Left ventricle myocardium superior (tissue), 1 donor: ENCODE results near the gene GSG1L. TPM values are rescaled to one million over a fixed set of nuclear protein-coding genes. Genes with fewer than 3 reads are reported as not detected.
A peak's percentile ranks its signal among the peaks of the same experiment; 100 is the strongest.

ENCODE experiments used
- ATAC-seq: fragments of 200-7000 bp; cut with Tn5 transposase; one replicate; pipeline ENCODE4 v1.9.1; 2020; ENCODE audit warnings: mild to moderate bottlenecking, moderate library complexity
- DNase-seq: peaks from one replicate; pipeline ENCODE4 v3.0.0-alpha.2; 2020
- intact Hi-C: fragments of 100-400 bp; cut with micrococcal nuclease; formaldehyde crosslinking; loops from one replicate; pipeline ENCODE4 v1.11.0; 2022
- total RNA-seq: library from RNA; stranded (reverse); fragmentation: NEBNext Ultra II Directional; extraction: Animal tissue kit (Norgen Biotek cat#: 25700); gene quantifications from one replicate; pipeline ENCODE4 v1.2.1, GENCODE V29; 2021
- donor health status: DM: no; HTN: yes; CAD: no; lungs with severe emphysema.

Gene GSG1L
- total RNA-seq, 1 donor from 2014 or later: 1.9 TPM

DNA sequence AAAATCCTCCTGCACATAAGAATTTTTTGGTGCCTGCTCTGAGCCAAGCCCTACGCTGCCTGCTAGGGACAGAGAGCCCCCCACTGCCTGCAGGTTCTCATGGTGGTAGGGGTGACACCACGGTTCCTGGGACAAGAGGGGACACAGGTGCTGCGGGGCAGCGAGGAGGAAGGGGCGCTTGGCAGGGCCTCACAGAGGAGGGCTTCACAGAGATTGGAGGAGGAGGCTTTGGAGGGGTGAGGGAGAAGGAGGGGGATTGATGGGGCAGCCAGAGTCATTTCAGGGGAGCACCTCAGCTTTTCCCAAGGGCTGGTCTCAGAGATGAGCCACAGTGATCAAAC is 29.8 kb upstream of the GSG1L start:
- DNase-seq (no peak), ATAC-seq (no peak)
- intact Hi-C loops: no loop called here

DNA sequence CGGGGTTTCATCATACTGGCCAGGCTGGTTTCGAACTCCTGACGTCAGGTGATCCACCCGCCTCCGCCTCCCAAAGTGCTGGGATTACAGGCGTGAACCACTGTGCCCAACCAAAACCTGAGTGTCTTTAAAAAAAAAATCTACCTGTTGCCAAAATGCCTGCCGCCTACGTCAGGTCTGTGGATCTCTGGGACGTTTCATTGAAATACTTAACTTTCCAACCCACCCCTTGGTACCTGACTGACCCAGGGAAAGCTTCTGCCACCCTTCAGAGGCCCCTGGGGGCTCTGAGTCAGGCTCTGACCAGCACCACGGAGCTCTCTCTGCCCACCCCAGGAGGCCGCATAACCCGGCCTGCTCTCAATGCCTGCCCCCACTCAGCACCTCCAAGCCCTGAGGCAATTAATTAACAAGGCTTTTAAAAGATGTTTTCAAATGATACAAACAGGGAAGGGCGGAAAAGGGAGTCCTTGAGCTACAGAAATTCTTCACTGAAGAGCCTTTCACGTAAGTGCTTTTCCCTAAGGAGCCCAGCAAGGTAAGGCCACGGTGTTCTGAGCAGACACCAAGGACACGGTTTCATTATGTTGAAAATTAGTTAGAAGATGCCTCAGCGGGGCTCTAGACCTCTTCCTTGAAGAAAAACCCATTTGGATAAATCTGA is 29.3 kb upstream of the GSG1L start:
- intact Hi-C loops: no loop called here
- DNase-seq (no peak), ATAC-seq (no peak)

- DNase-seq (no peak), ATAC-seq (no peak)
- intact Hi-C loops: no loop called here
These were observed 28.1 kb upstream of the GSG1L start for GRCh38 chr16:28091656-28092055.

GRCh38 chr16:28090646-28091377 is 27.3 kb upstream of the GSG1L start:
- intact Hi-C loops: no loop called here
- no peak for ATAC-seq
- DNase-seq: no peak

- DNase-seq: no peak
- ATAC-seq: no peak
- intact Hi-C loops: no loop called here
These were observed 26.5 kb upstream of the GSG1L start for GRCh38 chr16:28089992-28090365.

- ATAC-seq: no peak
- intact Hi-C loops: no loop called here
These were observed 25.9 kb upstream of the GSG1L start for GRCh38 chr16:28089205-28089991.

GRCh38 chr16:28087675-28088300 is 24.3 kb upstream of the GSG1L start:
- DNase-seq (no peak), ATAC-seq (no peak)
- intact Hi-C loops: no loop called here

More at GRCh38 chr16:28089205-28089991, 25.9 kb upstream of the GSG1L start:
- no peak for DNase-seq

DNA sequence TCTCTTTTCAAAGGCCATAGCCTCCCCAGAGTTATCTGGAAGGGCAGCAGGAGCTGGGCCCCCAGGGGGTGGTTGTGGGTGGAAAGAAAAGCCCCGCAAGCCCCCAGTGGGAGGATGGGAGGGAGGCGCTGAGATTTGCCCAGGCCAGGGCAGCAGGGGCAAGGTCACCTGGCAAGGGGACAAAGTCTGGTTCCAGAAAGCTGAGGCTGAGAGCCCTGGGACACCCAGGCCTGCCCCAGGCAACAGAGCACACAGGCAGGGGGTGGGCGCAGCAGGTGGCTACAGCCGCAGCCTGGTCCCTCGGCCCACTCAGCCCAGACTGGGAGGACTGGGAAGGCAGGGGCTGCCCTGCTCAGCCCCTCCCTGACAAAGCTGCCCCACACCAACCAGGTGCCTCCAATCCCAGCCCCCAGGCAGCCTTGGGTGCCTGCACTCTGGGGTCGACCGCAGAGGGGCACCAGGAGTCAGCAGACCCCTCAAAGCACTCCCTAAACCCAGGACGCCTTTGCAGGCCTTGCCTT is 23.7 kb upstream of the GSG1L start:
- ATAC-seq (no peak), DNase-seq (peak; percentile 6)
- intact Hi-C loops: no loop called here

DNA sequence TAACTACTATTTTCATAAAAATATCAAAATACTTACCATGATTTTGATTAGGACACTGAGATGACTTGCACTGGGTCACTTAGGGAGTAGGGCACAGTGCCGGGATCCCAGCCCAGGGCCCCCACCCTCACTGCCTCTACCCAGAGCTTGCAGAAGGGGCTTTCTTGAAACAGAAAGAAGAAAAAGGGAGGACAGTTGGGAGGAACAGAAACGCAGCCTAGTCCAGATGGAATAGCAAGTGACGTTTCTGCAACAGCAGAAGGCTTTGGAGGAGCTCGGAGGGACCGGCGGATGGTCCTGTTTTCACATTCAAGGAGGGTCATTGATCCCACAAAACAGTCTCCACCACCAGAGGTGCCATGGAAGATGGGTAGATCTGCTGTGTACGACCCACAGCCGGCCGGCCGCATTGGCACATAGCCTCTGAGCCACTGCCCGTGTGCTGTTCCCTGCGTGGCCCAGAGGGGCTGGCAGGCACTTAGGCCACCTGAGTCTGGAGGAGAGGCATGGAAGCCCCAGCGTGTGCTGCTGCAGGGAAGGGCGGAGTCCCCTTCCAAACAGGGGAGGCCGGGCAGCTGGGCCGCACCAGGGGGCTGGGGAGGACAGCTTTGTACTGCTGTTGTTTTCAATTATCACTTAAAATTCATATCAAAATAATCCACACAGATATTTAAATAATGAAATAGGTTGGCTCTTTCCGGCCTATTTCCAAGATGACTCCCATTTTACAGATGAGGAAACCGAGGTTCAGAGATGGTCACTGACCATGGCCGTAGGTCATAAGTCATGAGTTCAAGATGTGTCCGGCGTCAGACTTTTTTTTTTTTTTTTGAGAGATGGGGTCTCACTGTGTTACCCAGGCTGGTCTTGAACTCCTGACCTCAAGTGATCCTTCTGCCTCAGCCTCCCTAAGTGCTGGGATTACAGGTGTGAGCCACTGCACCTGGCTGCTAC is 22.9 kb upstream of the GSG1L start:
- DNase-seq (no peak), ATAC-seq (no peak)
- intact Hi-C loops: no loop called here

- ATAC-seq: no peak
- no peak for DNase-seq
- intact Hi-C loops: no loop called here
These were observed 22.1 kb upstream of the GSG1L start for GRCh38 chr16:28085389-28086171.

DNA sequence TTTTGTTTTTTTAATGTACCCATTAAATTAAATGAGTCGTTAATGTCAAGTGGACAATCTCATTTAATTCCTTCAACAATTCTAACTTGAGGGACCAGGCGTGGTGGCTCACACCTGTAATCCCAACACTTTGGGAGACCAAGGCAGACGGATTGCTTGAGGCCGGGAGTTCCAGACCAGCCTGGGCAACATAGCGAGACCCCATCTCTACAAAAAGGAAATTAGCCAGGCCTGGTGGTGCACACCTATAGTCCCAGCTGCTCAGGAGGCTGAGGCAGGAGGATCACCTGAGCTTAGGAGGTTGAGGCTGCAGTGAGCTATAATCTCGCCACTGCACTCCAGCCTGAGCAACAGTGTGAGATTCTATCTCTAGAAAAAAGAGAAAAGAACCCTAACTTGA is 20.7 kb upstream of the GSG1L start:
- DNase-seq (no peak), ATAC-seq (no peak)
- intact Hi-C loops: no loop called here

DNA sequence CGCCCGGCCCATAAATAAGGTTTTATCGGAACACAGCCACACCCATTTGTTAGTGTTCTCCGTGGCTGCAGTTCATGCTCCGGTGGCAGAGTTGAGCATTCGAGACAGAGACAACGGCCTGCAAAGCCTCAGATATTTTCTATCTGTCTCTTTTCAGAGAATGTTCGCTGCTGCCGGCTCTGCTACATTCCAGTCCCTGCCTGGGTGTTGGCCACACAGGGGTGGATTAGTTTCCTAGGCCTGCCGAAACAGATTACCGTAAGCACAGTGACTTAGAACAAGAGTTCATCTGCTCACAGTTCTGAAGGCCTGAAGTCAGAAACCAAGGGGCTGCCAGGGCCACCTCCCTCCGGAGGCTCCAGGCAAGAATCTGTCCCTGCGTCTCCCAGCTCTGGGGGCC is 19.1 kb upstream of the GSG1L start:
- ATAC-seq (no peak), DNase-seq (no peak)
- intact Hi-C loops: no loop called here

DNA sequence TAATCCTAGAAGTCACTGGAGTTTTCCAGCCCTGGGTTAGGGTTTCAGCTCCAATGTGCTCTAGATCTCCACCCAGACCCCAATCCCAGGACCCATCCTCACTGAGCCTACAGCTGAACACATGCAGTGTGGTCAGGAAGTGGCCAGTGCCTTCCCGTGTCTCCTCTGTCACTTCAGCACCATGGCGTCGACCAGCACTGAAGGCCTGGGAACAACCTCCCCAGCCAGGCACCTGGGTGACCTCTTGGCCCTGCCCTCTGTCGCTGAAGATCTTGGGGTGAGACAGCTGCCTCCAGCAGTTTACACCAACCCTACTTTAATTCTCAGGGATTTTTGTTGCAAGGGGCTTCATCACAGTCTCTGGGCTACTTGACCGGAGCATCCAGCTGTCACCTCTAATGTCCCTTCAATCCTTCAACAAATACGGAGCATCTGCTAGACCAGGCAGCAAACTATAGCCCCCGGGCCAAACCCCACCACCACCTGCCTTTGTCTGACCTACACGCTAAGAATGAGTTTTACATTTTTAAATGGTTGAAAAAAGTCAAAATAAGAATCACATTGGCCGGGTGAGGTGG is 18.0 kb upstream of the GSG1L start:
- ATAC-seq (no peak), DNase-seq (no peak)
- intact Hi-C loops: no loop called here

DNA sequence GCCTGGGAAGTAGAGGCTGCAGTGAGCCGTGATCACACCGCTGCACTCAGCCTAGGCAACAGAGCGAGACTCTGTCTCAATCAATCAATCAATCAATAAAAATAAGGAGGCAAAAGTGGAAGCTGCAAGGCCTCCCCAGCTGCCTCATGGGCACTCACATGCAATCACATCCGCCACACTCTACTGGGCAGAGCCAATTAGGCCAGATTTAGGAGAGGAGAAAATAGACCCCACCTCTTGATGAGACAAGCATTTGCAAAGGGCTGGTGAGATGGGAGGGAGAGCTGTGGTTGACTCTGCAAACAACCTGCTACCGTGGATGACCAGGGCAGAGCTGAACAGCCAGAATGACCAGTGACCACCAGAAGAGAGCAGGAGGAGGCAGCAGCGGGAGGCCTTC is 14.7 kb upstream of the GSG1L start:
- intact Hi-C loops: no loop called here
- no peak for DNase-seq
- ATAC-seq: no peak

- intact Hi-C loops: no loop called here
- DNase-seq: no peak
- no peak for ATAC-seq
These were observed 10.3 kb upstream of the GSG1L start for GRCh38 chr16:28073836-28074235.

- intact Hi-C loops: no loop called here
- DNase-seq (no peak), ATAC-seq (no peak)
These were observed 8.6 kb upstream of the GSG1L start for GRCh38 chr16:28072087-28072486.

DNA sequence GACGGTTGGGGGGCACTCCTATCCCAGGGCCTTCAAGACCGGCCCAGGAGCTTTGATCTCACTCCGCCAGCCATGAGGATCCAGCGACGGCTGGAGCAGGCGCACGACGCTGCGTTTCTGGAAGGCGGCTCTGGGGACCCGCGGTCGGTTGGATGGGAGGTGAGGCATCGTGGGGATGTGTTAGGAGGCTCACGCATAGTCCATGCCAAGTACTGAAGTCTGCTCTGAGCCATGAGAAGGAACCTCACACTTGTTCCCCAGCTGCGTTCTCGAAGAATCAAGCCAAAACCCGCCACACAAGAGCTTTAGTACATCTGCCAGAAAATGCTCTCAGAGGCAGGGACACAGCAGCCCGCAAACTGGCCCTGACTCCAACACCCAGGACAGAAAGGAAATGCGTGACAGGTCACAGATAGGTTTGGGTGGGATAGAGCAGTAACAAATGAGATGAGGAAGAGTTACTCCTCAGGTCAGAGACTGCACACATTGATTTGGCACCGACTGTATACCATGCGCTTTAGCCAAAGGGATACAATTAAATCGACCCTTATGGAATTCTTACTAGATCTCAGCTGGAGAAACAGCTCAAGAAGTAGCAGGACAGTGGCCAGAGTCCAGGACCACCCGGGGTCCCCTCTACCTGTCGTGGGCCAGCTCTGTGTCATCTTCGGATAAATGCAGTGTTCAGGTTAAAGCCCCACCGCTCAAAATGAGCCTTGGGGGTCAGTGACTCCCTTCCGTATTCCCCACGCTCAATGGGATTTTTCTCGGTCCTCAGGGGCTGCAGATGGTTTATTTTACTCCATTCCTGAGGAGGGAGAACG is 6.7 kb upstream of the GSG1L start:
- ATAC-seq: peak; percentile 45
- DNase-seq: no peak
- intact Hi-C loops: loop anchor here (2.0 kb wide), 1 partner anchor 97 kb away; no protein-coding TSS in a partner anchor
